Tibial nerve (tissue), 4 donors: Measurements from ENCODE around the gene CDK3. TPM values are rescaled to one million over a fixed set of nuclear protein-coding genes. Genes with fewer than 3 reads are reported as not detected.

Source experiments
- DNase-seq, 2 donors: peaks; one replicate each; pipeline ENCODE4 v3.0.0-alpha.2; 2019; ENCODE audit warnings: low spot score in 2 of 2
- H3K27ac ChIP-seq, 4 donors: fragments of 200-600 bp; sonication (generic) in 3 of 4; one replicate each; pipeline ENCODE4 v1.5.1; 2017 to 2019; ENCODE audit warnings: mild to moderate bottlenecking in 1 of 4
- H3K27me3 ChIP-seq, 2 donors: fragments of 200-600 bp; sonication (generic) in 1 of 2; one replicate each; pipeline versions ENCODE4 v1.5.1 to v1.6.0; 2017 to 2019
- H3K36me3 ChIP-seq, 3 donors: fragments of 200-600 bp; sonication (generic); one replicate each; pipeline ENCODE4 v1.5.1; 2018 to 2019
- H3K4me1 ChIP-seq, 4 donors: fragments of 200-600 bp; sonication (generic) in 3 of 4; one replicate each; pipeline ENCODE4 v1.5.1; 2017 to 2019
- H3K4me3 ChIP-seq, 4 donors: fragments of 200-600 bp; sonication (generic) in 3 of 4; one replicate each; pipeline ENCODE4 v1.5.1; 2017 to 2019; ENCODE audit warnings: mild to moderate bottlenecking in 1 of 4, moderate library complexity in 1 of 4
- H3K9me3 ChIP-seq, 4 donors: fragments of 200-600 bp; sonication (generic) in 3 of 4; one replicate each; pipeline ENCODE4 v1.5.1; 2017 to 2019
- CTCF ChIP-seq, 5 experiments: fragments of 200-600 bp in 3 of 5; fragments of 450-650 bp in 2 of 5; sonication (generic) in 3 of 5; IDR thresholded peaks; one replicate each; pipeline ENCODE4 v1.5.1; 2016 to 2019; ENCODE audit warnings: antibody characterized with exemption in 5 of 5, mild to moderate bottlenecking in 3 of 5, moderate library complexity in 2 of 5
- EP300 ChIP-seq, 2 donors: sonication (generic); formaldehyde crosslinking; IDR thresholded peaks; one replicate each; pipeline ENCODE4 v1.6.1; 2017; ENCODE audit warnings: antibody characterized with exemption in 2 of 2, mild to moderate bottlenecking in 1 of 2
- POLR2A ChIP-seq, 2 donors: fragments of 450-650 bp; IDR thresholded peaks; one replicate each; pipeline ENCODE4 v1.6.1; 2017; ENCODE audit warnings: antibody characterized with exemption in 2 of 2, mild to moderate bottlenecking in 2 of 2, moderate library complexity in 2 of 2
- WGBS, 2 donors: methylation state at CpG; one replicate each; pipeline ENCODE4 v1.1.5; 2018; 5-methylcytosine and 5-hydroxymethylcytosine counted together
- total RNA-seq, 4 donors: library from RNA; depleted of rRNA; stranded (reverse); fragments of >200 nt; gene quantifications; one replicate each; pipeline ENCODE4 v1.1.0, GENCODE V29; 2016

Gene CDK3
- total RNA-seq, 4 donors from 2014 or later = 3.8 to 12.3 (median 5.9) TPM

GRCh38 chr17:76019833-76020467, 19.3 kb downstream of the CDK3 start:
- 75 to 77% methylated on average over 6 of the region's 6 CpGs for WGBS, 2 donors
- no peaks in the 10 kb centered on the region for H3K9me3 ChIP-seq
- no peak for DNase-seq
- H3K36me3 ChIP-seq = no peaks in the 10 kb centered on the region
- no peak for TF ChIP-seq POLR2A (IDR thresholded peaks at IDR 0.05)
- no peak for TF ChIP-seq CTCF (IDR thresholded peaks at IDR 0.05)
- TF ChIP-seq EP300 (IDR thresholded peaks at IDR 0.05) = no peak
- H3K27ac ChIP-seq = no peak overlapping the region
- H3K4me1 ChIP-seq = no peaks in the 10 kb centered on the region
- H3K27me3 ChIP-seq = peaks cover 0 to 24% of the 10 kb centered on the region in 2 donors
- no peak overlapping the region for H3K4me3 ChIP-seq

- H3K9me3 ChIP-seq = no peaks in the 10 kb centered on the region
- peaks cover 0 to 22% of the 10 kb centered on the region in 2 donors for H3K27me3 ChIP-seq
- DNase-seq = no peak
- no peak overlapping the region for H3K27ac ChIP-seq
- TF ChIP-seq POLR2A (IDR thresholded peaks at IDR 0.05) (no peak), CTCF (IDR thresholded peaks at IDR 0.05) (no peak), EP300 (IDR thresholded peaks at IDR 0.05) (no peak)
- H3K4me3 ChIP-seq = no peak overlapping the region
- 78 to 86% methylated on average over 13 to 15 of the region's 24 CpGs for WGBS, 2 donors
- H3K4me1 ChIP-seq = no peaks in the 10 kb centered on the region
- no peaks in the 10 kb centered on the region for H3K36me3 ChIP-seq
Observed at GRCh38 chr17:76022285-76022684, 21.6 kb downstream of the CDK3 start.

DNA sequence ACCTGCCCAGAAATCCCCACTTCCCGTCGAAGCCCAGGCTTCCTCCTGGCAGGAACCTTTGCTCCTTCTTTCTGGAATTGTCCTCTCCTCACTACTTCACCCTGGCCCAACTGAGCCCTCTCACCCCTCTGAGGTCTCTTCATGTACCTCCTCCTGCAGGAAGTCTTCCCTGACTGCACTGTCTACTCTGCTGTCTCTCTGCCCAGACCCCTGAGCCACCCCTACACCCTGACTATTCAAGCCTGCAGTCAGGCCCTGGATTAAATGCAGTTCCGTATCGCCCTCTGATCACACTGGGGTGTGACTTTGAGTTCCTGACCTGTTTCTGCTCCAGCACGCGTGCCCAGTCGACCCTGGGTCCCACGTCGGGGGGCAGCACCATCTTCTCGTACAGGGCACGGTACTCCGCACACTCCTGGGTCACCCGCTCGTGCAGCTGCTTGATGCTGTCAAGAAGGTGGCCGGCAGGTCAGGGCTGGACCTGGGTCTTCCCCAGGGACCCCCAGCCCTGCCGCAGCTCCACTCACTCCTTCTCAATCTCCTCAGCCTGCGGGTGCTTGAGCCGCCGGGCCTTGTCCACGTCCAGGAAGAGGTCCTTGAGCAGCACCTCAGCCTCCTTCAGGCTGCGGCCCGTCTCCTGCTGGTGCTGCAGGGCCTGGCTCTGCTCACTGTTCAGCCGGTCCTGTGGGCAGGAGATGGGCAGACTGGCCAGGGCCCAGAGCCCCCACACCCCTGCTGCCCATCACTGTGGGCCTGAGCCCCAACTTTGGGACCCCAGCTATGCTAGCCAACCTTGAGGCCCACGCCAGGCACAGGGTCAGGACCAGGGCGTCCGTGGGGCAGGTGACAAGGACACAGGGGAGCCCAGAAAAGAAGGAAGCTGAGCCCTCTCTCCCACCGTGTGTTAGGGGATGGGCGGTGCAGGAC, 22.6 kb downstream of the CDK3 start:
- Histone ChIP-seq H3K36me3 (no peaks in the 10 kb centered on the region), H3K4me1 (no peaks in the 10 kb centered on the region), H3K4me3 (no peak overlapping the region), H3K9me3 (no peaks in the 10 kb centered on the region), H3K27me3 (peaks cover 0 to 22% of the 10 kb centered on the region in 2 donors), H3K27ac (no peak overlapping the region)
- DNase-seq = no peak
- 83 to 87% methylated on average over 18 to 28 of the region's 28 CpGs for WGBS, 2 donors
- TF ChIP-seq CTCF (IDR thresholded peaks at IDR 0.05) = no peak
- TF ChIP-seq POLR2A (IDR thresholded peaks at IDR 0.05) = no peak
- TF ChIP-seq EP300 (IDR thresholded peaks at IDR 0.05) = no peak

GRCh38 chr17:76023900-76024237, 23.2 kb downstream of the CDK3 start:
- Histone ChIP-seq H3K9me3 (no peaks in the 10 kb centered on the region), H3K27me3 (peaks cover 0 to 22% of the 10 kb centered on the region in 2 donors), H3K36me3 (no peaks in the 10 kb centered on the region), H3K4me1 (no peaks in the 10 kb centered on the region), H3K4me3 (no peak overlapping the region), H3K27ac (no peak overlapping the region)
- TF ChIP-seq POLR2A (IDR thresholded peaks at IDR 0.05) = no peak
- TF ChIP-seq CTCF (IDR thresholded peaks at IDR 0.05) = no peak
- TF ChIP-seq EP300 (IDR thresholded peaks at IDR 0.05) = no peak
- no peak for DNase-seq
- 84 to 92% methylated on average over 7 to 9 of the region's 9 CpGs for WGBS, 2 donors

- Histone ChIP-seq H3K36me3 (no peaks in the 10 kb centered on the region), H3K27ac (no peak overlapping the region), H3K4me3 (no peak overlapping the region), H3K4me1 (no peaks in the 10 kb centered on the region), H3K27me3 (peaks cover 0 to 26% of the 10 kb centered on the region in 2 donors), H3K9me3 (no peaks in the 10 kb centered on the region)
- TF ChIP-seq CTCF (IDR thresholded peaks at IDR 0.05) (no peak), EP300 (IDR thresholded peaks at IDR 0.05) (no peak), POLR2A (IDR thresholded peaks at IDR 0.05) (no peak)
- DNase-seq = no peak
- WGBS, 2 donors = 82 to 83% methylated on average over 9 of the region's 9 CpGs
Observed at GRCh38 chr17:76024353-76024752, 23.7 kb downstream of the CDK3 start.
